DND-41 (cell line): ENCODE data around the gene SHC2.

Source experiments
- ATAC-seq: fragments of 200-7000 bp; cut with Tn5 transposase; 3 replicates; pipeline ENCODE4 v1.9.1; 2021; ENCODE audit warnings: low read depth; ENCODE audit not compliant: insufficient read depth
- DNase-seq: peaks from one replicate; pipeline ENCODE4 v3.0.0-alpha.2; 2020
- H2AFZ ChIP-seq: 2 replicates; pipeline ENCODE4 v1.6.0; 2012; ENCODE audit warnings: low read depth, low read length
- H3K27ac ChIP-seq: 2 replicates; pipeline ENCODE4 v1.5.1; 2012; ENCODE audit warnings: low read length, inconsistent platforms
- H3K27me3 ChIP-seq: fragments of 200-600 bp; sonication (generic); 2 replicates; pipeline ENCODE4 v1.6.0; 2012; ENCODE audit warnings: low read length, mild to moderate bottlenecking, inconsistent platforms; ENCODE audit not compliant: insufficient read depth, poor library complexity
- H3K36me3 ChIP-seq: 2 replicates; pipeline ENCODE4 v1.5.1; 2012; ENCODE audit warnings: low read length, inconsistent platforms; ENCODE audit not compliant: insufficient read depth
- H3K4me1 ChIP-seq: 2 replicates; pipeline ENCODE4 v1.5.1; 2012; ENCODE audit warnings: mild to moderate bottlenecking, low read length; ENCODE audit not compliant: insufficient read depth
- H3K4me2 ChIP-seq: 2 replicates; pipeline ENCODE4 v1.6.0; 2012; ENCODE audit warnings: mild to moderate bottlenecking, moderate library complexity, low read length, inconsistent platforms; ENCODE audit not compliant: insufficient read depth
- H3K4me3 ChIP-seq, 2 experiments: fragments of 200-600 bp in 1 of 2; shearing (Covaris generic) in 1 of 2; 2 replicates each; pipeline ENCODE4 v1.5.1; 2012 to 2016; ENCODE audit warnings: inconsistent platforms in 2 of 2, low read length in 2 of 2, mild to moderate bottlenecking in 2 of 2, low read depth in 1 of 2, moderate library complexity in 1 of 2
- H3K79me2 ChIP-seq: 2 replicates; pipeline ENCODE4 v1.6.0; 2012; ENCODE audit warnings: low read length, inconsistent platforms; ENCODE audit not compliant: insufficient read depth
- H3K9ac ChIP-seq: 2 replicates; pipeline ENCODE4 v1.6.0; 2012; ENCODE audit warnings: low read depth, mild to moderate bottlenecking, inconsistent platforms, low read length, moderate library complexity
- H3K9me3 ChIP-seq: 2 replicates; pipeline ENCODE4 v1.5.1; 2012; ENCODE audit warnings: low read length, moderate library complexity, mild to moderate bottlenecking, inconsistent platforms; ENCODE audit not compliant: insufficient read depth, severe bottlenecking
- H4K20me1 ChIP-seq: 2 replicates; pipeline ENCODE4 v1.6.0; 2012; ENCODE audit warnings: low read length; ENCODE audit not compliant: insufficient read depth
- EZH2 ChIP-seq: IDR thresholded peaks from 3 replicates; pipeline ENCODE4 v1.6.1; 2012; ENCODE audit warnings: borderline replicate concordance, low read depth, mild to moderate bottlenecking, moderate library complexity, low read length, inconsistent platforms; ENCODE audit not compliant: severe bottlenecking
- TF ChIP-seq, protein P1 (sequence below): IDR thresholded peaks from 2 replicates; pipeline ENCODE4 v1.5.1; 2012; ENCODE audit warnings: borderline replicate concordance, low read length, moderate library complexity, mild to moderate bottlenecking; ENCODE audit not compliant: poor library complexity, severe bottlenecking; ENCODE audit errors: extremely low read depth

SHC2 gene

DNA sequence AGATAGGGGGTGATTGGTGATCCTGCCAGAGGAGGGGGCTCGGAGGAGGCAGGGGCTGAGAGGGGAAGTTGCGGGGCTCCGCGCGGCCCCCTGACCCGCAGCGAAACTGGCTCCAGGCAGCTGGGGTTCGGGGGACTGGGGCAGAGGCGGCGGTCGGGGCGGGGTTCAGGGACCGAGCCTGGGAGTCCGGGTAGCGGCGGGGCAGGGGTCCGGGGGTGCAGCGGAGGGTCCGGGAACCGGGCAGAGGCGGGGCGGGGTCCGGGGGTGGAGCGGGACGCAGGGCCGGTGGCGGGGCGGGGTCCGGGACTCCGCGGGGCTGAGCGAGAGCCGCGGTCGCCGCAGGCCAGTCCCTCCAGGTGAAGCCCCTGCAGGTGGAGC lies 36.6 kb upstream of the SHC2 start:
- H2AFZ ChIP-seq = no peak overlapping the region
- H3K79me2 ChIP-seq = no peaks in the 10 kb centered on the region
- ATAC-seq (no peak), DNase-seq (no peak)
- no peak overlapping the region for H3K4me3 ChIP-seq
- H3K27ac ChIP-seq = no peak overlapping the region
- H3K9me3 ChIP-seq = no peaks in the 10 kb centered on the region
- H3K36me3 ChIP-seq = no peaks in the 10 kb centered on the region
- H3K9ac ChIP-seq = no peak overlapping the region
- H3K27me3 ChIP-seq = no peaks in the 10 kb centered on the region
- TF ChIP-seq, protein P1, sequence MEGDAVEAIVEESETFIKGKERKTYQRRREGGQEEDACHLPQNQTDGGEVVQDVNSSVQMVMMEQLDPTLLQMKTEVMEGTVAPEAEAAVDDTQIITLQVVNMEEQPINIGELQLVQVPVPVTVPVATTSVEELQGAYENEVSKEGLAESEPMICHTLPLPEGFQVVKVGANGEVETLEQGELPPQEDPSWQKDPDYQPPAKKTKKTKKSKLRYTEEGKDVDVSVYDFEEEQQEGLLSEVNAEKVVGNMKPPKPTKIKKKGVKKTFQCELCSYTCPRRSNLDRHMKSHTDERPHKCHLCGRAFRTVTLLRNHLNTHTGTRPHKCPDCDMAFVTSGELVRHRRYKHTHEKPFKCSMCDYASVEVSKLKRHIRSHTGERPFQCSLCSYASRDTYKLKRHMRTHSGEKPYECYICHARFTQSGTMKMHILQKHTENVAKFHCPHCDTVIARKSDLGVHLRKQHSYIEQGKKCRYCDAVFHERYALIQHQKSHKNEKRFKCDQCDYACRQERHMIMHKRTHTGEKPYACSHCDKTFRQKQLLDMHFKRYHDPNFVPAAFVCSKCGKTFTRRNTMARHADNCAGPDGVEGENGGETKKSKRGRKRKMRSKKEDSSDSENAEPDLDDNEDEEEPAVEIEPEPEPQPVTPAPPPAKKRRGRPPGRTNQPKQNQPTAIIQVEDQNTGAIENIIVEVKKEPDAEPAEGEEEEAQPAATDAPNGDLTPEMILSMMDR = no peak
- TF ChIP-seq EZH2 = no peak
- no peaks in the 10 kb centered on the region for H4K20me1 ChIP-seq
- H3K4me1 ChIP-seq = no peaks in the 10 kb centered on the region
- H3K4me2 ChIP-seq = no peak overlapping the region

DNA sequence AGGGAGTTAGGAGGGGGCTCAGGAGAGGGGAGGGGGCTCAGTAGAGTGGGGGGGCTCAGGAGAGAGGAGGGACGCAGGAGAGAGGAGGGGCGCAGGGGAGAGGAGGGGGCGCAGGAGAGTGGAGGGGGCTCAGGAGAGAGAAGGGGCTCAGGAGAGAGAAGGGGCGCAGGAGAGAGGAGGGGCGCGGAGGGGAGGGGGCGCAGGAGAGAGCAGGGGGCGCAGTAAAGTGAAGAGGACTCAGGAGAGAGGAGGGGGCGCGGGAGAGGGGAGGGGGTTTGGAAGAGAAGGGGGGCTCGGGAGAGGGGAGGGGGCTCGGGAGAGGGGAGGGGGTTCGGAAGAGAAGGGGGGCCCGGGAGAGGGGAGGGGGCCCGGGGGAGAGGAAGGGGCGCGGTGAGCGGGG lies 36.2 kb upstream of the SHC2 start:
- H3K36me3 ChIP-seq = no peaks in the 10 kb centered on the region
- no peak for ATAC-seq
- H3K27me3 ChIP-seq = no peaks in the 10 kb centered on the region
- no peak overlapping the region for H3K4me2 ChIP-seq
- no peaks in the 10 kb centered on the region for H3K9me3 ChIP-seq
- no peak overlapping the region for H3K27ac ChIP-seq
- no peak overlapping the region for H3K9ac ChIP-seq
- H3K79me2 ChIP-seq = no peaks in the 10 kb centered on the region
- H2AFZ ChIP-seq = no peak overlapping the region
- no peak for DNase-seq
- no peaks in the 10 kb centered on the region for H3K4me1 ChIP-seq
- TF ChIP-seq, protein P1 = no peak
- no peak for TF ChIP-seq EZH2
- no peak overlapping the region for H3K4me3 ChIP-seq
- no peaks in the 10 kb centered on the region for H4K20me1 ChIP-seq

DNA sequence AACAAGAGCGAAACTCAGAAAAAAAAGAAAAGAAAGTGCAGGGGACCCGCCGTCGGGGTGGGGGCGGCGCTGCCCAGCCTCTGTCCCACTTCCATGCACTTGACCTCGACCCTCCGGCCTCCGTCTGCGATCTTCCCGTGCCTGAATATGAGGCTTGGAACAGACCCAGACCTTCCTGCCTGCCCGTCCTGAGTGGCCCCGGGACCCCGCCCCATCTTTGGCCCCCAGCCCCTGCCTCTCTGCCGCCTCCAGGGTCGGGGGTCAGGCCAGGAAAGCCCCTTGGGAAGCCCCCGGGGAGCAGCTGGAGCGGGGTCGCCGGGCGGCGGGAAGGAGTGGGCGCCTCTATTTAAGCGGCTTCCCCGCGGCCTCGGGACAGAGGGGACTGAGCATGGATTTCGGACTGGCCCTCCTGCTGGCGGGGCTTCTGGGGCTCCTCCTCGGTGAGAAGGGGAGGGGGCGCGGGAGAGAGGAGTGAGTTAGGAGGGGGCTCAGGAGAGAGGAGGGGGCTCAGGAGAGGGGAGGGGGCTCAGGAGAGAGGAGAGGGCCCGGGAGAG lies 35.4 kb upstream of the SHC2 start, which contains the start of gene MADCAM1:
MADCAM1 (plus strand) TSS at position 375 of the 554 bp plus-strand sequence; CDS start at position 389, 14 bp downstream.
- H3K9me3 ChIP-seq = no peaks in the 10 kb centered on the region
- H4K20me1 ChIP-seq = no peaks in the 10 kb centered on the region
- no peak within 1 kb of the TSS for H3K4me2 ChIP-seq
- H3K4me1 ChIP-seq = no peaks in the 10 kb centered on the region
- no peak within 1 kb of the TSS for H2AFZ ChIP-seq
- no peak for DNase-seq
- H3K27ac ChIP-seq = no peak within 1 kb of the TSS
- H3K79me2 ChIP-seq = no peaks in the 10 kb centered on the region
- H3K9ac ChIP-seq = no peak within 1 kb of the TSS
- H3K36me3 ChIP-seq = no peaks in the 10 kb centered on the region
- no peak within 1 kb of the TSS for H3K4me3 ChIP-seq
- no peaks in the 10 kb centered on the region for H3K27me3 ChIP-seq
- TF ChIP-seq EZH2 = no peak
- TF ChIP-seq, protein P1 = no peak
- ATAC-seq = no peak
